GM23248 (cell line): Measurements from ENCODE around the gene FRYL. TPM values are rescaled to one million over a fixed set of nuclear protein-coding genes. Genes with fewer than 3 reads are reported as not detected.
"Not testable (repeated sequence)": the region's sequence is repeated elsewhere in the genome, so short reads cannot be mapped to it uniquely, and the experiment has no call there.

ENCODE experiments used
- DNase-seq: peaks from one replicate; pipeline ENCODE4 v3.0.0-alpha.2; 2015
- H2AFZ ChIP-seq: fragments of 200-600 bp; sonication (generic); 2 replicates; pipeline ENCODE4 v1.6.1; 2016; ENCODE audit warnings: antibody characterized with exemption
- H3F3A ChIP-seq: fragments of 200-600 bp; sonication (generic); 2 replicates; pipeline ENCODE4 v1.6.1; 2016; ENCODE audit warnings: mild to moderate bottlenecking, antibody characterized with exemption, mixed run types; ENCODE audit not compliant: insufficient read depth
- H3K27ac ChIP-seq: fragments of 200-600 bp; sonication (generic); 2 replicates; pipeline ENCODE4 v1.5.1; 2016; ENCODE audit warnings: mild to moderate bottlenecking
- H3K27me3 ChIP-seq: fragments of 200-600 bp; sonication (generic); replicated peaks from 2 replicates; pipeline ENCODE4 v1.6.1; 2016; ENCODE audit warnings: mild to moderate bottlenecking; ENCODE audit not compliant: insufficient read depth
- H3K36me3 ChIP-seq: fragments of 200-600 bp; sonication (generic); 2 replicates; pipeline ENCODE4 v1.6.1; 2016; ENCODE audit warnings: low read depth, mild to moderate bottlenecking
- H3K4me1 ChIP-seq: fragments of 200-600 bp; sonication (generic); 2 replicates; pipeline ENCODE4 v1.6.1; 2016; ENCODE audit warnings: mild to moderate bottlenecking; ENCODE audit not compliant: insufficient read depth
- H3K4me2 ChIP-seq: fragments of 200-600 bp; sonication (generic); one replicate; pipeline ENCODE4 v1.6.1; 2016; ENCODE audit warnings: mild to moderate bottlenecking; ENCODE audit not compliant: unreplicated experiment
- H3K4me3 ChIP-seq: fragments of 200-600 bp; sonication (generic); 2 replicates; pipeline ENCODE4 v1.5.1; 2016; ENCODE audit warnings: mild to moderate bottlenecking
- H3K79me2 ChIP-seq: fragments of 200-600 bp; sonication (generic); 2 replicates; pipeline ENCODE4 v1.6.1; 2016; ENCODE audit warnings: mild to moderate bottlenecking; ENCODE audit not compliant: insufficient read depth
- H3K9ac ChIP-seq: fragments of 200-600 bp; sonication (generic); 2 replicates; pipeline ENCODE4 v1.6.1; 2016; ENCODE audit warnings: mild to moderate bottlenecking
- H3K9me2 ChIP-seq: fragments of 200-600 bp; sonication (generic); 2 replicates; pipeline ENCODE4 v1.6.1; 2016; ENCODE audit warnings: mixed run types, mild to moderate bottlenecking, moderate library complexity; ENCODE audit not compliant: insufficient read depth
- H3K9me3 ChIP-seq: fragments of 200-600 bp; sonication (generic); one replicate; pipeline ENCODE4 v1.6.1; 2017; ENCODE audit warnings: low read depth
- H4K20me1 ChIP-seq: fragments of 200-600 bp; sonication (generic); 2 replicates; pipeline ENCODE4 v1.6.0; 2016; ENCODE audit not compliant: insufficient read depth
- EZH2 ChIP-seq: fragments of 200-600 bp; sonication (generic); IDR thresholded peaks from 2 replicates; pipeline ENCODE4 v1.6.1; 2018; ENCODE audit warnings: antibody characterized with exemption, mild to moderate bottlenecking; ENCODE audit not compliant: insufficient read depth, poor library complexity, severe bottlenecking
- EZH2phosphoT487 ChIP-seq: fragments of 200-600 bp; sonication (generic); IDR thresholded peaks from 2 replicates; pipeline ENCODE4 v1.6.1; 2018; ENCODE audit warnings: antibody characterized with exemption, moderate library complexity, mild to moderate bottlenecking, low read depth; ENCODE audit not compliant: insufficient read depth
- WGBS, 2 experiments: methylation state at CpG; one replicate each; pipeline ENCODE4 v1.1.6; 2015 to 2017; ENCODE audit warnings: low lambda C conversion rate in 2 of 2, low coverage in 1 of 2; ENCODE audit errors: missing lambda C conversion rate in 2 of 2; 5-methylcytosine and 5-hydroxymethylcytosine counted together
- in situ Hi-C: fragments of 300-500 bp; cut with MboI; formaldehyde crosslinking; loops from 2 replicates; pipeline ENCODE4 v1.15.0; 2020
- polyA plus RNA-seq: library from polyadenylated mRNA; unstranded; fragments of >200 nt; fragmentation: Nextera tagmentation; extraction: Ambion mirVana; gene quantifications from 2 replicates; pipeline ENCODE4 v1.2.1, GENCODE V29; 2016
- total RNA-seq: library from RNA; depleted of rRNA; stranded (reverse); fragments of >200 nt; shearing (Covaris generic); gene quantifications from 2 replicates; pipeline ENCODE4 v1.2.3, GENCODE V29; 2014

FRYL gene
- total and polyA plus RNA-seq, 2 experiments from 2014 or later: 16.6 to 28.4 TPM

DNA sequence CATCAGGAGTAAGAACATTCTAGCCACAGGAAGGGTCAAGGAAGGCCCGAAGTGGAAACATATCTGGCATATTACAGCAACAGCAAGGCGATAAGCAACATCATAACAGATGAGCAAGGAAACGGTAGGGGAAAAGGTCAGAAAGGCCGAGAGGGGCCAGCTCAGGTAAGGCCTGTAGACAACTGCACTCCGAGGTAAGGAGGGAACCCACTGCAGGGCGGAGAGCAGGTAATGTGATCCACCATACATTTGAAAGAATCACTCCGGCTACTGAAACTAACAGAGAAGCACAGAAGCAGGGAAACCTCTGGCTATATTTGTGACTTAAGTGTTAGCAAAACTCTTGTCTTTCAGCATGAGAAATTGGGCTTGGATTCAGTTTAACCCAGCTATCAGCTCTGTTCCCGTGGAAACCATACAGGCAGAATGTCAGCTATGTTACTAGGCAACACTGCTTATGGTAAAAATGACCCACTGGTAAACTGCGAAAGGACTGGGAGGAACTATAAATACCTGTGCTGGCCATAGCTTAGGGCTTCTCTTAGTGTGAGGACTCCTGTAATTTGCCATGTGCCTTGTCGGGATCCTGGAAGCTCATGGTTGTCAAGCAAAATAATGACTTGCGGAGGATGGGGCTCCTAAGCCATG, 31.0 kb downstream of the FRYL start:
- 95% methylated on average over 11 of the region's 11 CpGs for WGBS, 2 experiments

GRCh38 chr4:48746608-48747362, 33.3 kb downstream of the FRYL start:
- H3K4me1 ChIP-seq: no peaks in the 10 kb centered on the region
- WGBS, 2 experiments: 68 to 71% methylated on average over 4 of the region's 4 CpGs
- no peaks in the 10 kb centered on the region for H3K27me3 ChIP-seq
- H3K27ac ChIP-seq: no peak overlapping the region
- H2AFZ ChIP-seq: no peak overlapping the region
- H3K79me2 ChIP-seq: peaks cover 100% of the 10 kb centered on the region
- H3K9ac ChIP-seq: no peak overlapping the region
- no peaks in the 10 kb centered on the region for H3K9me2 ChIP-seq
- H3K4me2 ChIP-seq: no peak overlapping the region
- TF ChIP-seq EZH2phosphoT487: no peak
- no peak for TF ChIP-seq EZH2
- peaks cover 2% of the 10 kb centered on the region; the same call in 1 of the 2 replicates for H4K20me1 ChIP-seq
- in situ Hi-C loops: no loop called here
- H3F3A ChIP-seq: peaks cover 5% of the 10 kb centered on the region; the same call in 1 of the 2 replicates
- H3K36me3 ChIP-seq: no peaks in the 10 kb centered on the region
- DNase-seq: no peak
- no peaks in the 10 kb centered on the region for H3K9me3 ChIP-seq
- H3K4me3 ChIP-seq: no peak overlapping the region

More for the DNA sequence above, 31.0 kb downstream of the FRYL start:
- Histone ChIP-seq H3K27me3 (no peaks in the 10 kb centered on the region), H3K4me1 (no peaks in the 10 kb centered on the region), H3K27ac (no peak overlapping the region), H3K4me3 (no peak overlapping the region), H3K79me2 (peaks cover 100% of the 10 kb centered on the region), H3F3A (no peaks in the 10 kb centered on the region), H3K4me2 (no peak overlapping the region), H3K9me3 (no peaks in the 10 kb centered on the region), H3K36me3 (no peaks in the 10 kb centered on the region), H4K20me1 (peaks cover 12% of the 10 kb centered on the region; the same call in 1 of the 2 replicates), H2AFZ (no peak overlapping the region), H3K9ac (no peak overlapping the region), H3K9me2 (no peaks in the 10 kb centered on the region)
- no peak for TF ChIP-seq EZH2
- TF ChIP-seq EZH2phosphoT487: no peak
- DNase-seq: no peak
- in situ Hi-C loops: no loop called here

DNA sequence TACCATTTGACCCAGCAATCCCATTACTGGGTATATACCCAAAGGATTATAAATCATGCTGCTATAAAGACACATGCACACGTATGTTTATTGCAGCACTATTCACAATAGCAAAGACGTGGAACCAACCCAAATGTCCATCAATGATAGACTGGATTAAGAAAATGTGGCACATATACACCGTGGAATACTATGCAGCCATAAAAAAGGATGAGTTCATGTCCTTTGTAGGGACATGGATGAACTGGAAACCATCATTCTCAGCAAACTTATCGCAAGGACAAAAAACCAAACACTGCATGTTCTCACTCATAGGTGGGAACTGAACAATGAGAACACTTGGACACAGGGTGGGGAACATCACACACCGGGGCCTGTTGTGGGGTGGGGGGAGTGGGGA, 34.9 kb downstream of the FRYL start:
- H2AFZ ChIP-seq, H3K4me3 ChIP-seq, in situ Hi-C loops, H3K27me3 ChIP-seq, H3K36me3 ChIP-seq, H3K9ac ChIP-seq, H3K4me2 ChIP-seq, DNase-seq, H3K27ac ChIP-seq, H4K20me1 ChIP-seq, H3K9me3 ChIP-seq, H3K4me1 ChIP-seq, H3F3A ChIP-seq, H3K9me2 ChIP-seq: not testable (repeated sequence)
- peaks cover 100% of the 10 kb centered on the region for H3K79me2 ChIP-seq
- 90 to 95% methylated on average over 5 of the region's 5 CpGs for WGBS, 2 experiments

GRCh38 chr4:48742412-48742811, 37.7 kb downstream of the FRYL start:
- TF ChIP-seq EZH2phosphoT487 (no peak), EZH2 (no peak)
- Histone ChIP-seq H3K9me2 (no peaks in the 10 kb centered on the region), H3F3A (peaks cover 5% of the 10 kb centered on the region; the same call in 1 of the 2 replicates), H2AFZ (no peak overlapping the region), H3K27me3 (no peaks in the 10 kb centered on the region), H3K9me3 (no peaks in the 10 kb centered on the region), H3K27ac (no peak overlapping the region), H3K4me3 (no peak overlapping the region), H3K4me1 (no peaks in the 10 kb centered on the region), H3K36me3 (no peaks in the 10 kb centered on the region), H3K9ac (no peak overlapping the region), H4K20me1 (peaks cover 12% of the 10 kb centered on the region), H3K4me2 (no peak overlapping the region), H3K79me2 (peaks cover 100% of the 10 kb centered on the region)
- in situ Hi-C loops: no loop called here
- DNase-seq: peak; percentile 42
